A549 (cell line): ENCODE measurements around the gene LDB1. TPM values are rescaled to one million over a fixed set of nuclear protein-coding genes. Genes with fewer than 3 reads are reported as not detected.

Experiments
- ATAC-seq, 2 experiments: fragments of 200-7000 bp in 1 of 2; fragments of >200 bp in 1 of 2; cut with Nextera tagmentation in 1 of 2; cut with Tn5 transposase in 1 of 2; 3 replicates each; pipeline versions ENCODE4 v1.8.0 to v1.9.1; 2018 to 2020; ENCODE audit warnings: mild to moderate bottlenecking in 1 of 2, moderate library complexity in 1 of 2
- CTCF ChIA-PET: fragments of 300-600 bp; sonication (Branson Sonifier 250); formaldehyde crosslinking; extraction: SDS; loops from one replicate; lab custom pipeline; 2021; ENCODE audit warnings: antibody characterized with exemption, inconsistent platforms; lab: Yijun Ruan, JAX
- POLR2A ChIA-PET: fragments of 350-600 bp; formaldehyde crosslinking; extraction: SDS; loops from one replicate; lab custom pipeline; 2021; ENCODE audit warnings: antibody characterized with exemption, inconsistent platforms; lab: Yijun Ruan, JAX
- DNase-seq, 2 experiments: peaks; one replicate each; pipeline versions ENCODE4 v3.0.0 to v3.0.0-alpha.2; 2011 to 2016; ENCODE audit warnings: low read depth in 1 of 2, low spot score in 1 of 2
- FAIRE-seq: peaks from 2 replicates; lab custom pipeline; 2011; peaks lifted over from hg19 to GRCh38; lab: Jason Lieb, UNC
- H3K27ac ChIP-seq, 2 experiments: fragments of >200 bp; sonication (Bioruptor Twin); formaldehyde crosslinking; 3 replicates each; pipeline ENCODE4 v1.5.1; 2016 to 2017
- H3K4me1 ChIP-seq: fragments of >200 bp; sonication (Bioruptor Twin); formaldehyde crosslinking; 3 replicates; pipeline ENCODE4 v1.6.1; 2016
- H3K4me2 ChIP-seq: fragments of >200 bp; sonication (Bioruptor Twin); formaldehyde crosslinking; 3 replicates; pipeline ENCODE4 v1.6.1; 2016
- H3K4me3 ChIP-seq: fragments of >200 bp; sonication (Bioruptor Twin); formaldehyde crosslinking; 3 replicates; pipeline ENCODE4 v1.5.1; 2016
- H3K9me3 ChIP-seq: fragments of >200 bp; sonication (Bioruptor Twin); formaldehyde crosslinking; 3 replicates; pipeline ENCODE4 v1.6.1; 2016
- BHLHE40 ChIP-seq: IDR thresholded peaks from 2 replicates; pipeline ENCODE4 v1.6.1; 2012; ENCODE audit warnings: low read depth, low read length, inconsistent platforms
- CBX8 ChIP-seq: fragments of 200-600 bp; sonication (generic); IDR thresholded peaks from 2 replicates; pipeline ENCODE4 v1.6.1; 2016
- CEBPB ChIP-seq, 2 experiments: fragments of >200 bp in 1 of 2; sonication (Bioruptor Twin) in 1 of 2; formaldehyde crosslinking in 1 of 2; IDR thresholded peaks; 2 replicates each; pipeline ENCODE4 v1.6.1; 2012 to 2016
- E2F6 ChIP-seq: IDR thresholded peaks from 2 replicates; pipeline ENCODE4 v1.6.1; 2012; ENCODE audit warnings: low read depth, borderline replicate concordance
- ELK1 ChIP-seq: fragments of 150-350 bp; IDR thresholded peaks from 2 replicates; pipeline ENCODE4 v1.6.1; 2014; ENCODE audit warnings: low read depth, mild to moderate bottlenecking, low read length
- FOXS1 ChIP-seq: fragments of 250-450 bp; sonication (Bioruptor Pico); IDR thresholded peaks from 2 replicates; pipeline ENCODE4 v1.5.0; 2020; ENCODE audit warnings: mild to moderate bottlenecking, moderate library complexity
- GATA3 ChIP-seq: IDR thresholded peaks from 2 replicates; pipeline ENCODE4 v1.6.1; 2012; ENCODE audit warnings: borderline replicate concordance
- HES2 ChIP-seq: fragments of >200 bp; sonication (Bioruptor Twin); formaldehyde crosslinking; IDR thresholded peaks from 2 replicates; pipeline ENCODE4 v1.6.1; 2016
- HEYL ChIP-seq: fragments of 250-450 bp; sonication (Bioruptor Pico); IDR thresholded peaks from 2 replicates; pipeline ENCODE4 v1.8.0; 2021; ENCODE audit warnings: mild to moderate bottlenecking, moderate library complexity
- HOXA7 ChIP-seq: fragments of 250-450 bp; sonication (Bioruptor Pico); IDR thresholded peaks from 2 replicates; pipeline ENCODE4 v1.5.0; 2020; ENCODE audit warnings: mild to moderate bottlenecking, moderate library complexity
- HOXB13 ChIP-seq: fragments of 250-450 bp; sonication (Bioruptor Pico); IDR thresholded peaks from 2 replicates; pipeline ENCODE4 v1.5.0; 2020; ENCODE audit warnings: low read depth, mild to moderate bottlenecking, moderate library complexity
- JUN ChIP-seq, 2 experiments: fragments of >200 bp; sonication (Bioruptor Twin); formaldehyde crosslinking; IDR thresholded peaks; 2 replicates in 1 of 2; 3 replicates in 1 of 2; pipeline ENCODE4 v1.6.1; 2016 to 2017
- KDM5A ChIP-seq: fragments of 200-600 bp; sonication (generic); IDR thresholded peaks from 2 replicates; pipeline ENCODE4 v1.6.1; 2016; ENCODE audit warnings: antibody characterized with exemption, mild to moderate bottlenecking
- MAFK ChIP-seq: fragments of 450-650 bp; IDR thresholded peaks from 2 replicates; pipeline ENCODE4 v1.6.1; 2014; ENCODE audit not compliant: partially characterized antibody
- MAZ ChIP-seq: fragments of 150-350 bp; IDR thresholded peaks from 2 replicates; pipeline ENCODE4 v1.6.1; 2014; ENCODE audit warnings: antibody characterized with exemption, low read depth, low read length, borderline replicate concordance
- NPAS2 ChIP-seq: fragments of 250-450 bp; sonication (Bioruptor Pico); IDR thresholded peaks from 2 replicates; pipeline ENCODE4 v1.8.0; 2022; ENCODE audit warnings: mild to moderate bottlenecking, moderate library complexity, borderline replicate concordance
- NR3C1 ChIP-seq: fragments of >200 bp; sonication (Bioruptor Twin); formaldehyde crosslinking; IDR thresholded peaks from 3 replicates; pipeline ENCODE4 v1.6.1; 2017
- PBX3 ChIP-seq: IDR thresholded peaks from 2 replicates; pipeline ENCODE4 v1.6.1; 2012
- PHF8 ChIP-seq: fragments of 200-600 bp; sonication (generic); IDR thresholded peaks from 2 replicates; pipeline ENCODE4 v1.6.1; 2016; ENCODE audit warnings: low read depth, mild to moderate bottlenecking, antibody characterized with exemption, moderate library complexity, borderline replicate concordance
- POLR2AphosphoS2 ChIP-seq: conservative IDR thresholded peaks from 2 replicates; pipeline ENCODE4 v1.6.1; 2012; ENCODE audit warnings: low read length, improper control_type of control experiment, inconsistent platforms
- RCOR1 ChIP-seq: fragments of 150-350 bp; IDR thresholded peaks from 2 replicates; pipeline ENCODE4 v1.6.1; 2014; ENCODE audit warnings: antibody characterized with exemption, low read length, low read depth
- RFX5 ChIP-seq: fragments of 450-650 bp; IDR thresholded peaks from 2 replicates; pipeline ENCODE4 v1.7.1; 2014; ENCODE audit warnings: antibody characterized with exemption, mild to moderate bottlenecking, moderate library complexity
- SREBF2 ChIP-seq: fragments of 450-650 bp; IDR thresholded peaks from 2 replicates; pipeline ENCODE4 v1.6.1; 2014; ENCODE audit warnings: mild to moderate bottlenecking, moderate library complexity
- TFCP2L1 ChIP-seq: fragments of 250-450 bp; sonication (Bioruptor Pico); IDR thresholded peaks from 2 replicates; pipeline ENCODE4 v1.5.0; 2021; ENCODE audit warnings: mild to moderate bottlenecking
- USF2 ChIP-seq: fragments of 450-650 bp; IDR thresholded peaks from 2 replicates; pipeline ENCODE4 v1.6.1; 2014; ENCODE audit warnings: antibody characterized with exemption
- ZFP36 ChIP-seq: fragments of 450-650 bp; IDR thresholded peaks from 2 replicates; pipeline ENCODE4 v1.6.1; 2014; ENCODE audit warnings: borderline replicate concordance; ENCODE audit not compliant: partially characterized antibody
- WGBS: methylation state at CpG from one replicate; pipeline ENCODE4 v1.1.6; 2017; ENCODE audit errors: missing lambda C conversion rate; 5-methylcytosine and 5-hydroxymethylcytosine counted together
- polyA plus RNA-seq, 4 experiments: library from polyadenylated mRNA; depleted of rRNA in 3 of 4; stranded (reverse); fragments of >200 nt; fragmentation: RNase III in 1 of 4; extraction: RNeasy Plus Mini Kit Qiagen cat#74134 plus additional on column Dnase treatment in 1 of 4; gene quantifications; 2 replicates in 3 of 4; 3 replicates in 1 of 4; pipeline ENCODE4 v1.2.3, GENCODE V29; 2011 to 2017

The LDB1 gene
- polyA plus RNA-seq, 2 of the 4 experiments (the other 2 are of a cell fraction) = 37.2 to 47.0 TPM

GRCh38 chr10:102066399-102067088, 53.6 kb downstream of the LDB1 start:
- H3K4me3 ChIP-seq = peak overlapping the region; percentile 87
- no peaks in the 10 kb centered on the region for H3K9me3 ChIP-seq
- peak overlapping the region; percentile 97 for H3K4me2 ChIP-seq
- peak overlapping the region; percentile 91 to 99; a peak in 4 of 6 replicates for H3K27ac ChIP-seq
- POLR2A ChIA-PET = interaction anchor here (0.6 to 2.1 kb wide), 2 partner anchors 10 to 11 kb away, joined by 3 to 9 read pairs; partner anchors contain the start of gene ARMH3
- no peak for FAIRE-seq
- 88% methylated on average over 15 of the region's 16 CpGs for WGBS
- peaks cover 20% of the 10 kb centered on the region for H3K4me1 ChIP-seq
- no peak for ATAC-seq
- no peak for DNase-seq
- TF ChIP-seq BHLHE40 (no peak), USF2 (no peak), HES2 (no peak), POLR2AphosphoS2 (no peak), HEYL (CRISPR knock-in tag) (no peak), CEBPB (IDR thresholded peaks at IDR 0.05) (no peak), SREBF2 (no peak), HOXA7 (CRISPR knock-in tag) (no peak), HOXB13 (CRISPR knock-in tag) (no peak)
- CTCF ChIA-PET = interaction anchor here (0.5 to 3.4 kb wide), 8 partner anchors 9 to 288 kb away, joined by 3 to 11 read pairs (median 4); no protein-coding TSS in a partner anchor

- ATAC-seq (peak; percentile 51 to 65), FAIRE-seq (no peak), DNase-seq (peak; percentile 38 to 48)
- Histone ChIP-seq H3K27ac (peak overlapping the region; percentile 91 to 99), H3K4me3 (peak overlapping the region; percentile 87), H3K9me3 (no peaks in the 10 kb centered on the region), H3K4me2 (peak overlapping the region; percentile 97), H3K4me1 (peaks cover 20% of the 10 kb centered on the region)
- 39% methylated on average over 7 of the region's 63 CpGs for WGBS
- ChIA-PET CTCF (interaction anchor here (0.7 to 3.4 kb wide), 6 partner anchors 10 to 225 kb away, joined by 3 to 11 read pairs (median 4); partner anchors contain the start of gene ARMH3), POLR2A (interaction anchor here (0.6 to 2.1 kb wide), 4 partner anchors 11 to 299 kb away, joined by 3 to 9 read pairs (median 4); partner anchors contain the start of gene ARMH3)
- TF ChIP-seq TFCP2L1 (CRISPR knock-in tag) (no peak), JUN (IDR thresholded peaks at IDR 0.05) (no peak), GATA3 (no peak), ZFP36 (no peak), RCOR1 (no peak), KDM5A (0 out of 2 replicates have a peak, but pooled peaks have one; percentile 22), PHF8 (peak; percentile 45)
Measured at GRCh38 chr10:102065561-102066398, 54.4 kb downstream of the LDB1 start.

- Histone ChIP-seq H3K4me3 (peak within 1 kb of the TSS; percentile 87), H3K4me2 (peak within 1 kb of the TSS; percentile 97), H3K4me1 (peaks cover 20% of the 10 kb centered on the region), H3K27ac (peak within 1 kb of the TSS; percentile 91 to 99), H3K9me3 (no peaks in the 10 kb centered on the region)
- DNase-seq (peak; percentile 89 to 90), FAIRE-seq (no peak), ATAC-seq (peak; percentile 92 to 98)
- ChIA-PET CTCF (interaction anchor here (0.7 to 2.0 kb wide), 5 partner anchors 9 to 55 kb away, joined by 3 to 8 read pairs (median 4); partner anchors contain the start of gene ARMH3), POLR2A (interaction anchor here (1.0 to 2.1 kb wide), 2 partner anchors 10 to 13 kb away, joined by 3 to 9 read pairs; partner anchors contain the start of gene ARMH3)
- 7% methylated on average over 12 of the region's 61 CpGs for WGBS
- TF ChIP-seq FOXS1 (CRISPR knock-in tag) (no peak), NPAS2 (no peak), NR3C1 (no peak), PBX3 (no peak), HOXB13 (CRISPR knock-in tag) (no peak), CBX8 (no peak), ELK1 (no peak), RFX5 (no peak), MAZ (no peak), E2F6 (0 out of 2 replicates have a peak, but pooled peaks have one; percentile 19), RCOR1 (0 out of 2 replicates have a peak, but pooled peaks have one; percentile 24), MAFK (no peak), PHF8 (peak; percentile 94; the same call in 1 of the 2 replicates)
Measured at GRCh38 chr10:102064868-102065560, 55.2 kb downstream of the LDB1 start, which contains the start of gene HPS6. Gene HPS6 (plus strand): TSS chr10:102065349. CDS start chr10:102065475, 126 bp downstream.
